ENCODE measurements around the gene PROM1.

The PROM1 gene

DNA sequence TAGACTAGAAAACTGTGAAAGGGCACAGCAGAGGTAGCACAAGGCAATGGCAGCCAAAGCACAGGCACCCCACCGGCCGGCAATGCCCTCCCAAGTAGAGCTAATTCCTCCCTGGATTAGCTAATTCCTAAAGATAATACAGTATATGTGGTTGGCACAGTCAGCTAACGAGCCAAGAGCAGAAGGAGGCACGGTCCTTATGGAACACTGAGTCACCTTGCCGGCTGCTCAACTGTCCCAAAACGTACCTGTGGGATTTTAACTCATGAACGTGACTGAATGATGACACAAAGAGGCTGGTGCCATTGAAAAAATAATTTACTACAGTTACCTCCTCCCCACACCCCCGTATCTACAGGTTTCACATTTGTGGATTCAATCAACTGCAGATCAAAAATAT lies 136.1 kb downstream of the PROM1 start:
- H3K4me1 ChIP-seq (ENCODE audit: insufficient read depth, low read length) = no peaks in the 10 kb centered on the region
- no peak overlapping the region for H2AFZ ChIP-seq (ENCODE audit: low read depth, low read length)
- no peak overlapping the region for H3K4me3 ChIP-seq (ENCODE audit: low read depth in 1 of 2, low read length in 2 of 2)
- H3K79me2 ChIP-seq (ENCODE audit: insufficient read depth, low read length) = no peaks in the 10 kb centered on the region
- no peaks in the 10 kb centered on the region for H3K27me3 ChIP-seq (ENCODE audit: insufficient read depth, low read length, poor library complexity)
- no peak for ATAC-seq (ENCODE audit: insufficient read depth, low read depth)
- TF ChIP-seq EZH2 (IDR thresholded peaks at IDR 0.05; ENCODE audit: borderline replicate concordance, low read depth, low read length, severe bottlenecking) = no peak
- TF ChIP-seq, protein P1, sequence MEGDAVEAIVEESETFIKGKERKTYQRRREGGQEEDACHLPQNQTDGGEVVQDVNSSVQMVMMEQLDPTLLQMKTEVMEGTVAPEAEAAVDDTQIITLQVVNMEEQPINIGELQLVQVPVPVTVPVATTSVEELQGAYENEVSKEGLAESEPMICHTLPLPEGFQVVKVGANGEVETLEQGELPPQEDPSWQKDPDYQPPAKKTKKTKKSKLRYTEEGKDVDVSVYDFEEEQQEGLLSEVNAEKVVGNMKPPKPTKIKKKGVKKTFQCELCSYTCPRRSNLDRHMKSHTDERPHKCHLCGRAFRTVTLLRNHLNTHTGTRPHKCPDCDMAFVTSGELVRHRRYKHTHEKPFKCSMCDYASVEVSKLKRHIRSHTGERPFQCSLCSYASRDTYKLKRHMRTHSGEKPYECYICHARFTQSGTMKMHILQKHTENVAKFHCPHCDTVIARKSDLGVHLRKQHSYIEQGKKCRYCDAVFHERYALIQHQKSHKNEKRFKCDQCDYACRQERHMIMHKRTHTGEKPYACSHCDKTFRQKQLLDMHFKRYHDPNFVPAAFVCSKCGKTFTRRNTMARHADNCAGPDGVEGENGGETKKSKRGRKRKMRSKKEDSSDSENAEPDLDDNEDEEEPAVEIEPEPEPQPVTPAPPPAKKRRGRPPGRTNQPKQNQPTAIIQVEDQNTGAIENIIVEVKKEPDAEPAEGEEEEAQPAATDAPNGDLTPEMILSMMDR (IDR thresholded peaks at IDR 0.05; ENCODE audit: borderline replicate concordance, extremely low read depth, low read length, poor library complexity, severe bottlenecking) = no peak
- H3K9ac ChIP-seq (ENCODE audit: low read depth, low read length) = no peak overlapping the region
- H3K27ac ChIP-seq (ENCODE audit: low read length) = no peak overlapping the region
- no peaks in the 10 kb centered on the region for H3K36me3 ChIP-seq (ENCODE audit: insufficient read depth, low read length)
- no peak for DNase-seq
- no peak overlapping the region for H3K4me2 ChIP-seq (ENCODE audit: insufficient read depth, low read length)
- H3K9me3 ChIP-seq (ENCODE audit: insufficient read depth, low read length, severe bottlenecking) = no peaks in the 10 kb centered on the region
- H4K20me1 ChIP-seq (ENCODE audit: insufficient read depth, low read length) = no peaks in the 10 kb centered on the region

DNA sequence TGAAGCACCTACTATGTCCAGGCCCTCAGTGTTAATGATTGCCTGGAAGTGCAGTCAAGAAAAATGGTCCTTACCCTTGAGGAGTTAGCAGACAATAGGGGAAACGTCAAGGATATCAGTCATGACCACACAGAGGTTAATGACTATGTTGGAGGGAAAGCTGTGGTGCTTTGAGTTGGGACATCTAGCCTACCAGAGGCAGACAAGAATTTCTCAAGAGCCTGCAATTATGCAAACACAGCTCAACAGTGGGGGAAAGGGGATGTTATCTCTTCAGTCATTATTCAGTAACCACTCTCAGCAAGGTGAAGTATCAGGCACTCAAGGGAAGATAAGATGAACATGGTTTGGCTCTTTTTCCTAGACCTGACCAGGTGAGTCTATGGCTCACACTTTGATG lies 138.3 kb downstream of the PROM1 start:
- Histone ChIP-seq H3K27me3 (ENCODE audit: insufficient read depth, low read length, poor library complexity) (peaks cover 2% of the 10 kb centered on the region), H3K4me3 (ENCODE audit: low read depth in 1 of 2, low read length in 2 of 2) (no peak overlapping the region), H3K9ac (ENCODE audit: low read depth, low read length) (no peak overlapping the region), H3K4me1 (ENCODE audit: insufficient read depth, low read length) (no peaks in the 10 kb centered on the region), H3K79me2 (ENCODE audit: insufficient read depth, low read length) (no peaks in the 10 kb centered on the region), H2AFZ (ENCODE audit: low read depth, low read length) (no peak overlapping the region), H3K4me2 (ENCODE audit: insufficient read depth, low read length) (no peak overlapping the region), H3K36me3 (ENCODE audit: insufficient read depth, low read length) (no peaks in the 10 kb centered on the region), H4K20me1 (ENCODE audit: insufficient read depth, low read length) (no peaks in the 10 kb centered on the region), H3K9me3 (ENCODE audit: insufficient read depth, low read length, severe bottlenecking) (no peaks in the 10 kb centered on the region), H3K27ac (ENCODE audit: low read length) (no peak overlapping the region)
- no peak for DNase-seq
- no peak for ATAC-seq (ENCODE audit: insufficient read depth, low read depth)
- TF ChIP-seq EZH2 (IDR thresholded peaks at IDR 0.05; ENCODE audit: borderline replicate concordance, low read depth, low read length, severe bottlenecking) = no peak
- TF ChIP-seq, protein P1 (IDR thresholded peaks at IDR 0.05; ENCODE audit: borderline replicate concordance, extremely low read depth, low read length, poor library complexity, severe bottlenecking) = no peak

DNA sequence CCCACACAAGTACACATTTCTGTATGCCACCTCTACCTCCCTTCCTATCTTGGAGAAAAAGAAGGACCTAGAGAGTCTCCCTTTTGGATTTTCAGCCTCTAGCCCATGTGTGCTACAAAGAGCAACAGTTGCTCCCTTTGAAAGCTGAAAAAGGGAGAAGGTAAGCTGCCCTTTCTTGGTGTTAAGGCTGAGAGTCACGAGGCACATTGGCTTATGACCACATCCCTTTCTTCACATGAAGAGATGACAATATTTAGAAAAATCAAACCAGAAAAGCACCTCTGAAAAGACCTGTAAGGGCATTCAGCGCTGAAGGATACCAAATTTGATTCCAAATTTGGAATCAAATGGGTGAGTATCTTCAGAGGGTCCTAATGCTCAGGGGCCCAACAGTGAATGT lies 138.9 kb downstream of the PROM1 start:
- no peaks in the 10 kb centered on the region for H3K79me2 ChIP-seq (ENCODE audit: insufficient read depth, low read length)
- H3K27me3 ChIP-seq (ENCODE audit: insufficient read depth, low read length, poor library complexity) = peaks cover 5% of the 10 kb centered on the region
- H3K36me3 ChIP-seq (ENCODE audit: insufficient read depth, low read length) = no peaks in the 10 kb centered on the region
- no peak overlapping the region for H3K4me3 ChIP-seq (ENCODE audit: low read depth in 1 of 2, low read length in 2 of 2)
- H3K9ac ChIP-seq (ENCODE audit: low read depth, low read length) = no peak overlapping the region
- no peak overlapping the region for H3K4me2 ChIP-seq (ENCODE audit: insufficient read depth, low read length)
- no peaks in the 10 kb centered on the region for H3K9me3 ChIP-seq (ENCODE audit: insufficient read depth, low read length, severe bottlenecking)
- TF ChIP-seq EZH2 (IDR thresholded peaks at IDR 0.05; ENCODE audit: borderline replicate concordance, low read depth, low read length, severe bottlenecking) = no peak
- TF ChIP-seq, protein P1 (IDR thresholded peaks at IDR 0.05; ENCODE audit: borderline replicate concordance, extremely low read depth, low read length, poor library complexity, severe bottlenecking) = no peak
- no peak overlapping the region for H2AFZ ChIP-seq (ENCODE audit: low read depth, low read length)
- DNase-seq (no peak), ATAC-seq (ENCODE audit: insufficient read depth, low read depth) (no peak)
- no peaks in the 10 kb centered on the region for H3K4me1 ChIP-seq (ENCODE audit: insufficient read depth, low read length)
- no peaks in the 10 kb centered on the region for H4K20me1 ChIP-seq (ENCODE audit: insufficient read depth, low read length)
- H3K27ac ChIP-seq (ENCODE audit: low read length) = no peak overlapping the region

DNA sequence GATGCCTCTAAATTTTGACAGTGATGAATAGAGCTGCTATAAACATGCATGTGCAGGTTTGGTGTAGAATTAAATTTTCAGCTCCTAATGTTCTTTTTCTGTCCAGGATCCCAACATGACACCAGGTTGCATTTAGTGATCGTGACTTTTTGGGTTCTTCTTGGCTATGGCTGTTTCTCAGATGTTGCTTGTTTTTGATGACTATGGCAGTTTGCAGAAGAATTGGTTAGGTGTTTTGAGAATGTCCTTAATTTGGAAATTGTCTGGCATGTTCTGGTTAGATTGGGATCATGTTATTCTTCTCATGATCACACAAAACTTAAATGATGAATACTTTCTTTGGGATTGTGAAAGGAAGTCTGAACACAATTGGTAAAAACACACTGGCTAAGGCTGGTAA lies 141.5 kb downstream of the PROM1 start:
- DNase-seq (no peak), ATAC-seq (ENCODE audit: insufficient read depth, low read depth) (no peak)
- H4K20me1 ChIP-seq (ENCODE audit: insufficient read depth, low read length) = no peaks in the 10 kb centered on the region
- H3K9me3 ChIP-seq (ENCODE audit: insufficient read depth, low read length, severe bottlenecking) = no peaks in the 10 kb centered on the region
- peaks cover 9% of the 10 kb centered on the region for H3K27me3 ChIP-seq (ENCODE audit: insufficient read depth, low read length, poor library complexity)
- H3K9ac ChIP-seq (ENCODE audit: low read depth, low read length) = no peak overlapping the region
- H3K36me3 ChIP-seq (ENCODE audit: insufficient read depth, low read length) = no peaks in the 10 kb centered on the region
- H3K79me2 ChIP-seq (ENCODE audit: insufficient read depth, low read length) = no peaks in the 10 kb centered on the region
- no peak for TF ChIP-seq EZH2 (IDR thresholded peaks at IDR 0.05; ENCODE audit: borderline replicate concordance, low read depth, low read length, severe bottlenecking)
- TF ChIP-seq, protein P1 (IDR thresholded peaks at IDR 0.05; ENCODE audit: borderline replicate concordance, extremely low read depth, low read length, poor library complexity, severe bottlenecking) = no peak
- no peaks in the 10 kb centered on the region for H3K4me1 ChIP-seq (ENCODE audit: insufficient read depth, low read length)
- no peak overlapping the region for H2AFZ ChIP-seq (ENCODE audit: low read depth, low read length)
- no peak overlapping the region for H3K4me3 ChIP-seq (ENCODE audit: low read depth in 1 of 2, low read length in 2 of 2)
- H3K4me2 ChIP-seq (ENCODE audit: insufficient read depth, low read length) = no peak overlapping the region
- no peak overlapping the region for H3K27ac ChIP-seq (ENCODE audit: low read length)

All from DND-41 (cell line).